ENCODE data around the gene CARD9. TPM values are rescaled to one million over a fixed set of nuclear protein-coding genes. Genes with fewer than 3 reads are reported as not detected.

Gene CARD9
- total RNA-seq, 1 experiment from 2014 or later: 14.0 TPM

DNA sequence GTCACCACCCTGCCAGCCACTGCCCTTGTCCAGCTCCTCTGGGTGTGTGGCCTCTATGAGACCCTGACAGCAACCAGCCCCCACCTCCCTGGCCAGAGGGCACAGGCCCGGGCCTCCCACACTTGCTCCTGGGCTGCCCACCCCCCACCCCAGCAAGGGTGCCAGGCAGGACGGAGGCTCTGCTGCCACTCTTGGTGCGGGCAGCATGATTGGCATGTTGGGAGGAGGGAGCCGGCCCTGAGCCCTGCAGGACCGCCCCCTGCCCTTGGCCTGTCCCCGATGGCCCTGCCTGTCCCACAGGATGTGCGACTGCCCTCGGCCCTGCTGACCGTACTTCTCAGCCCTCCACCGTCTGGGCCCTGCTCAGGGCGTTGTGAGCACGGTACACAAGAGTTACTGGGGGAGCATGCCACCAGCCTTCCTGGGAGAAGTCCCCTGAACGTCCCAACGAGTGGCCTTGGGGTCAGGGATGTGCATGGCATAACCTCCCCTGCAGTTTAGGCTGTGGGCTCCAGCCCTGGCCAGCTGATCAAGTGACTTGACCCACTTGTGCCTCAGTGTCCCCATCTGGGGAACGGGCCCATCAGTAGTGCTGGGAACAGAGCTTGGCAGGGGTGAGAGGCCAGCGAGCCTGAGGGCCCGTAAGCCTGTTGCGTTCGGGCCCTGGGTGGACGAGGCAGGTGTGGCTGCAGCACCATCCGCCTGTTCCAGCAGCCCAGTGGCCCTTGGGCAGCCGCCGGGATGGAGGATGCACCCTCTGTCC is 30.2 kb downstream of the CARD9 start:
- H3K4me3 ChIP-seq: no peak overlapping the region
- H3K4me1 ChIP-seq (replicated peaks; ENCODE audit: insufficient read depth): peaks cover 7% of the 10 kb centered on the region; the same call in 1 of the 2 replicates
- H3K27me3 ChIP-seq (ENCODE audit: insufficient read depth, low read depth): no peaks in the 10 kb centered on the region
- no peak overlapping the region for H3K27ac ChIP-seq
- H3F3A ChIP-seq (ENCODE audit: insufficient read depth, low read depth): peaks cover 5% of the 10 kb centered on the region; the same call in 1 of the 2 replicates
- H3K36me3 ChIP-seq (ENCODE audit: low read depth): no peaks in the 10 kb centered on the region
- ChIA-PET POLR2A (ENCODE audit: unreplicated experiment) (no interaction called here), CTCF (no interaction called here)
- peak overlapping the region; percentile 54 for H3K4me2 ChIP-seq
- H4K20me1 ChIP-seq (ENCODE audit: insufficient read depth): no peaks in the 10 kb centered on the region
- H2AFZ ChIP-seq: no peak overlapping the region
- no peaks in the 10 kb centered on the region for H3K9me3 ChIP-seq (ENCODE audit: insufficient read depth, low read depth)
- H3K9me2 ChIP-seq (ENCODE audit: insufficient read depth): no peaks in the 10 kb centered on the region
- TF ChIP-seq, protein P1, sequence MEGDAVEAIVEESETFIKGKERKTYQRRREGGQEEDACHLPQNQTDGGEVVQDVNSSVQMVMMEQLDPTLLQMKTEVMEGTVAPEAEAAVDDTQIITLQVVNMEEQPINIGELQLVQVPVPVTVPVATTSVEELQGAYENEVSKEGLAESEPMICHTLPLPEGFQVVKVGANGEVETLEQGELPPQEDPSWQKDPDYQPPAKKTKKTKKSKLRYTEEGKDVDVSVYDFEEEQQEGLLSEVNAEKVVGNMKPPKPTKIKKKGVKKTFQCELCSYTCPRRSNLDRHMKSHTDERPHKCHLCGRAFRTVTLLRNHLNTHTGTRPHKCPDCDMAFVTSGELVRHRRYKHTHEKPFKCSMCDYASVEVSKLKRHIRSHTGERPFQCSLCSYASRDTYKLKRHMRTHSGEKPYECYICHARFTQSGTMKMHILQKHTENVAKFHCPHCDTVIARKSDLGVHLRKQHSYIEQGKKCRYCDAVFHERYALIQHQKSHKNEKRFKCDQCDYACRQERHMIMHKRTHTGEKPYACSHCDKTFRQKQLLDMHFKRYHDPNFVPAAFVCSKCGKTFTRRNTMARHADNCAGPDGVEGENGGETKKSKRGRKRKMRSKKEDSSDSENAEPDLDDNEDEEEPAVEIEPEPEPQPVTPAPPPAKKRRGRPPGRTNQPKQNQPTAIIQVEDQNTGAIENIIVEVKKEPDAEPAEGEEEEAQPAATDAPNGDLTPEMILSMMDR (conservative IDR thresholded peaks at IDR 0.05): no peak
- no peak for TF ChIP-seq EZH2 (IDR thresholded peaks at IDR 0.05; ENCODE audit: low read depth)
- no peaks in the 10 kb centered on the region for H3K79me2 ChIP-seq (ENCODE audit: low read depth)
- BruUV-seq (replicated peaks): no TSS peak
- intact Hi-C loops (cut with micrococcal nuclease; ENCODE audit: unreplicated experiment): loop anchor here (10.0 kb wide), 1 partner anchor 141 kb away; the partner anchor contains the start of gene SEC16A
- DNase-seq: no peak

DNA sequence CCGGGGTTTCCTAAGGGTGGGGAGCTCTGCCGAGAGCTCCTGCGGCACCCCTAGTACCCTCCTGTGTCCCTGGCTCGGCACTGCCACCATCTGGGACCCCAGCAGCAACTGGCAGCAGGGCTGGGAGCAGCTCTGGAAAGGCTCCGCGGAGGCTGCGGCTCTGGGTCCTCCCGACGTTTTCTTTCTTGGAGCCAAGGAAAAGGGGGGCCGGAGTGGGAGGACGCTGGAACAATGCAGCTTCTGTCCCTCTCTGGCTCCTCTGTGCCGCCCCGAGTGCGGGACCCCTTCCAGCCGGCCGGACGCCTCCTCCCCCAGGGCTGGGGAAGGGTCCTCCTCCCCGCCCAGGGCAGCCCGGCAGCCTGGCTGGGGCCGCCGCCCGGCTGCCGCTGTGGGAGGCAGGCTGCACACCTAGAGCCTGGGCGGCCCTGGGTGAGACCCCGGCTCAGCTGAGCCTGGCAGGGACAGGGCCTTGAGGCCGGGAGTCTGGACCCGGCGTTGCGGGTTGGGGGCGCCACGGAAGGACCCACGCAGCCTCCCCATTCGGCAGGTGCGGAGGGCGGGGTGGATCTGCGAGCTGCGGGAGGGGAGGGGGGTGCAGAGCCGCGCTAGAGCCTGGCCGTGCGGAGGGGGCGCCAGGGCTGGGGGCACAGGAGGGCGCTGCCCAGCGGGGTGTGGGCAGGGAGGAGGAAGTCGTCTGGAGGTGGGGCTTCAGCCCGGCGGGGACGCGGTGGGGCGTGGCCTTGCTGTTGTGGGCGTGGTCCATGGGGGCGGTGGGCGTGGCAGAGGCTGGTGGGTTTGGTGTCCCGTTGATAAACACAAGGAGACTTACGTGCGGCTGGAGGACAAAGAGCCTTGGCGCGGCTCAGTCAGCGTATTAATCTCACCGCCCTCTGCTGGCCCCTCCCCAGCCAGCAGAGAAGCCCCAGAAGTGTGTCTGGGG is 31.0 kb downstream of the CARD9 start:
- peak overlapping the region; percentile 54 for H3K4me2 ChIP-seq
- H3K36me3 ChIP-seq (ENCODE audit: low read depth): no peaks in the 10 kb centered on the region
- no peak overlapping the region for H3K4me3 ChIP-seq
- ChIA-PET CTCF (no interaction called here), POLR2A (ENCODE audit: unreplicated experiment) (no interaction called here)
- H2AFZ ChIP-seq: no peak overlapping the region
- no peaks in the 10 kb centered on the region for H3K79me2 ChIP-seq (ENCODE audit: low read depth)
- no peak overlapping the region for H3K27ac ChIP-seq
- DNase-seq: peak; percentile 51 to 92
- TF ChIP-seq EZH2 (IDR thresholded peaks at IDR 0.05; ENCODE audit: low read depth): no peak
- TF ChIP-seq, protein P1 (conservative IDR thresholded peaks at IDR 0.05): no peak
- intact Hi-C loops (cut with micrococcal nuclease; ENCODE audit: unreplicated experiment): loop anchor here (10.0 kb wide), 1 partner anchor 142 kb away; the partner anchor contains the start of gene SEC16A
- no peaks in the 10 kb centered on the region for H3K27me3 ChIP-seq (ENCODE audit: insufficient read depth, low read depth)
- no peaks in the 10 kb centered on the region for H4K20me1 ChIP-seq (ENCODE audit: insufficient read depth)
- peaks cover 7% of the 10 kb centered on the region; the same call in 1 of the 2 replicates for H3K4me1 ChIP-seq (replicated peaks; ENCODE audit: insufficient read depth)
- no peaks in the 10 kb centered on the region for H3K9me2 ChIP-seq (ENCODE audit: insufficient read depth)
- peaks cover 5% of the 10 kb centered on the region; the same call in 1 of the 2 replicates for H3F3A ChIP-seq (ENCODE audit: insufficient read depth, low read depth)
- BruUV-seq (replicated peaks): no TSS peak
- no peaks in the 10 kb centered on the region for H3K9me3 ChIP-seq (ENCODE audit: insufficient read depth, low read depth)

DNA sequence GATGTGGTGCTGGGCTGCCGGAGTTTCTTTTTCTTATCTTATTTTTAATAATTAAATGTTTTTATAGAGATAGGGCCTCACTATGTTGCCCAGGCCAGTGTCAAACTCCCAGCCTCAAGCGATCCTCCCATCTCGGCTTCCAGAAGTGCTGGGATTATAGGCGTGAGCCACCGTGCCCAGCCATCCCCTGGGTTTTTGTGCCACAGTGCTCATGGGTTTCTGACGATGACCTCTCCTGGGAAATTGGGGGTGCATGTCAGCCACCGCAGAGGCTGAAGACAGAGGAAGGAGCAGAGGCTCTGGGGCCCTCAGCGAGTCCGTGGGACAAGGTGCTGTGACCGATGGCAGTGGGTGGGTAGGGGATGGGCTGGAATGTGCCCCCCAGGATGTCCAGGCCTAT is 31.7 kb downstream of the CARD9 start:
- Histone ChIP-seq H3K79me2 (ENCODE audit: low read depth) (no peaks in the 10 kb centered on the region), H3K4me2 (no peak overlapping the region), H3K4me3 (no peak overlapping the region), H3K27ac (no peak overlapping the region), H4K20me1 (ENCODE audit: insufficient read depth) (no peaks in the 10 kb centered on the region), H3K9me3 (ENCODE audit: insufficient read depth, low read depth) (no peaks in the 10 kb centered on the region), H3F3A (ENCODE audit: insufficient read depth, low read depth) (peaks cover 5% of the 10 kb centered on the region; the same call in 1 of the 2 replicates), H3K4me1 (replicated peaks; ENCODE audit: insufficient read depth) (peaks cover 7% of the 10 kb centered on the region; the same call in 1 of the 2 replicates), H2AFZ (no peak overlapping the region), H3K9me2 (ENCODE audit: insufficient read depth) (no peaks in the 10 kb centered on the region), H3K36me3 (ENCODE audit: low read depth) (no peaks in the 10 kb centered on the region), H3K27me3 (ENCODE audit: insufficient read depth, low read depth) (no peaks in the 10 kb centered on the region)
- DNase-seq: no peak
- ChIA-PET POLR2A (ENCODE audit: unreplicated experiment) (no interaction called here), CTCF (no interaction called here)
- intact Hi-C loops (cut with micrococcal nuclease; ENCODE audit: unreplicated experiment): loop anchor here (10.0 kb wide), 1 partner anchor 143 kb away; the partner anchor contains the start of gene SEC16A
- TF ChIP-seq, protein P1 (conservative IDR thresholded peaks at IDR 0.05): no peak
- TF ChIP-seq EZH2 (IDR thresholded peaks at IDR 0.05; ENCODE audit: low read depth): no peak
- no TSS peak for BruUV-seq (replicated peaks)

All from PC-9 (cell line).